HG03575 (cell line): ENCODE data around the gene USP47.

Experiments
- ATAC-seq: cut with Tn5 transposase; IDR thresholded peaks from one replicate; pipeline ENCODE4 v1.9.1; 2021; ENCODE audit not compliant: unreplicated experiment, insufficient number of reproducible peaks, low FRiP score; ENCODE audit errors: extremely low read depth

The USP47 gene

DNA sequence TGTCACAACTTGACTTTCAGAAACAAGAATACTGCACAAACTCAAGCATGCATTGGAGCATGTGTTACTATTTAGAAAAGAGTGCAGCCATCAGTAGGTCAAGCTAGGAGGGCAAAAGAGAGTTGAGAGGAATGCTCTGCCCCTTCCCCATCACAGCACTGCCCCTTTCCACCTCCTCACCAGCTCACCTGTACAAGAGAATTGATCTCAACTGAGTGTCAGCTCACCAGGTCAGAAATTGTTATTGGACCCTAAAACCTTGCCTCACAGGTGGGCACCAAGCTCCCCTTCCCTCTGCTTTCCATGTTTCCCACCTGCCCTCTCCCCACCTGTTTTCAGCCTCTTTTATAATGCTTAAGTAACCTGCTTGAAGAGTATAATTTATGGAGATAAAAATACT is 117.8 kb downstream of the USP47 start:
- ATAC-seq, result no peak

DNA sequence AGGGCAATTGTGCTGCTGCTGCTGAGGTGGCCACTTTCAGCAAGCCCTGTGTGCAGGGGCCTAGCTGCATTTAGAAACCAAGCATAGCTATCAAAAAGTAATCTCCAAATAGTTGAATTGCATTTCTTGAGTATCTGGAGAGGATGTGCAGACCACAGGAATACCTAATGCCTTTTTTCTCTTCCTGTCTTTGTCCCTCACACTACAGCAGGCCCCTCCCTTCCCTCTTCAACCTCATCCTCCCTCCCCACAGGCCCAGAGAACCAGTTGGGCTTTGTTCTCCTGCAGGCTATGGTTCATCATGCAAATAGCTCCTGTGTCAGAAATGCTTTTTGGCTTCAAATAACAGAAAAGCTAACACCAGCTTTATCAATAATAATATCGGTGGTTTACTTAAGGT is 118.9 kb downstream of the USP47 start:
- ATAC-seq, result no peak

DNA sequence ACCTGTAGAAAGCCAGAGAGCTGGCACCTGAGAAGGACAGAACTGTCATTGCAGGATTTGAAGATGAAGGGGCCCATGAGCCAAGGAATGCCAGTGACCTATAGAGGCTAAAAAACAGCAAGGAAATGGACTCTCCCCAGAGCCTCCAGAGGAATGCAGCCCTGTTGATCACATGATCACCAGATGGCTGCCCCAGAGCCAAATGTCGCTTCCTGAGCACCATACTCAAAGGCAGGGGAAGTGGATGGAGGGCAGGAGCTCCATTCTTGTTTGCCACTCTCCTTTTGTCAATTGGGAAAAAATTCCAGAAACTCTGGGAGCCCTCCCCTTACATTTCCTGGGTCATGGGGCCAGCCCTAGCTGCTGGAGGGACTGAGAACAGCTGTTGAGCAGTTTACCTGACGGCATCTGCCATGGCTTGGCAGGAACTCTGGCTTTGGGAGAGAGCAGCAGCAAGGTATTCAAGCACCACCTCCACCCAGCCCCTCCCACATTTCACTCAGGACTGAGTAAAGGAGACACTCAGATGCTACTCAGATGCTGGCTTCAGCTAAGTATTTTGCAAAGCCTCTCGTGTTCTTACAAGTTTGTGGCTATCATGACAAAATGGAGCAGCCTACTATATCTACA is 119.7 kb downstream of the USP47 start:
- ATAC-seq, result no peak

DNA sequence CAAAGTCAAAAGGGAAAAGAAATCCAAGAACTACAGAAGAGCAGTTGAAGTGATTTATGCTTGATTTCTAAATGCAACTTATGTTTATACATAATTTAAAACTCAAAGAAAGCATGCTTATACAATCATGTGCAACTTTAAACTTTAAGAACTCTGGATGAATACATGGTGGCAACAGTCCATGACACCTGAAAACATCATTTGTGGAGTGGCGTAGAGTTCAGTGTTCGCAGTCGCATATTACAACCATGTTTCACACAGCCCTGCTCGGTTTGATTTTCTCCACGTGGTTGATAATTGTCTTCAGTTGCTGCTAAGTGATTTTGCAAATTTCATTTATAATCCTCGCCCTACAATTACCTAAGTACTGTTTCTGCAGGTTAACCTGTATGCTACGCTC is 121.3 kb downstream of the USP47 start:
- no peak for ATAC-seq

GRCh38 chr11:11963842-11964773 is 122.3 kb downstream of the USP47 start:
- ATAC-seq, result no peak

DNA sequence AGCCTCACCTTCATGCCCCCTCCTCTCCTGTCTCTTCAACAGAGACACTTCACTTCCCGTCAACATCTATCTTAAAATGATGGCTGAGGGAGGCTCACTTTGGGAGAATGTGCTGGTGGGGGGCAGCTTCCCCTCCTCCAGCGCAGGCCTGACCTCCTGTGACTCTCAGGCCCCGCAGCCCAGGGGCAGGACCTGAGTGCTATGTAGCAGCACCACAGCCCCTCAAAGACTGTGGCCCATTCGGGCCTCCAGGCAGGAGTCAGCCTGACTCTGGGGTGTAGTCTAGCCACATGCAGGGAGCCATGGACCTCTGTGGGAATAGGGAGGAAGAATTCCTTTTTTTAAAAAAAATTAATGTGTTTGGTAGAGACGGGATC is 123.0 kb downstream of the USP47 start:
- ATAC-seq, result no peak

DNA sequence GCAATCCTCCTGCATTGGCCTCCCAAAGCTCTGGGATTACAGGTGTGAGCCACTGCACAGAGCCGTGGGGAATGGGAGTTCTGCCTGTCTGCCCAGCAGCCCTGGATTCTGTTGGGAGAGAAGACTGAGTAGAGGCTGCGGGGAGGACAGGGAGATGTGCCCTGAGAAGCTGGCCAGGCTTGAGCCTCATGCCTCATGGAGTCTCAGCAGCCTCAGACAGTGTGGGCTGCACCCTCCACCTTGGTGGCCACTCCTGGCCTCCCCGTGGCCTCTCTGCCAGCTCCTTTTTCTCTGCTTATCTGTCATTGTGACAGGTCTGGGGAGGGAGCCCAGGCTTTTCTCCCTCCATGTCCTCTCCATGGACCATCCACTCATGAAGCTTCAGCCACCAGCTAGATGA is 123.4 kb downstream of the USP47 start:
- no peak for ATAC-seq

- no peak for ATAC-seq
These were observed 124.0 kb downstream of the USP47 start for GRCh38 chr11:11965656-11966353.

DNA sequence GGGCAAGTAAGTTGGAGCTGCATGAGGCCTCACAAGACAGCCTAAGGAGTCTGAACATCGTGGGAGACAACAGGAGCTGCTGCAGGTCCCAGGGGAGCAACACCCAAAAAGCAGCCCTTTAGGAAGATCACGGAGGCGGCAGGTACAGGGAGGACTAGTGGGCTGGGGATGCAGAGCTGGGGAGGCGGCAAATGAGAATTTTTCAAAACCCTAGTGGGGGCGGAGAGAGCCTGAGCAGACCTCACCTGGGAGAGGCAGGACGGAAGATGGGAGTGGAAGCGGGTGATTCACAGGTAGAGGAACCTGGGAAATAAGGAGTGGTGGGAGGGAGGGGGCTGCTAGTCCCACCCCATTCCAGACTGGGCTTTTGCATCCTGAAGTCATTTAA is 124.6 kb downstream of the USP47 start:
- no peak for ATAC-seq

DNA sequence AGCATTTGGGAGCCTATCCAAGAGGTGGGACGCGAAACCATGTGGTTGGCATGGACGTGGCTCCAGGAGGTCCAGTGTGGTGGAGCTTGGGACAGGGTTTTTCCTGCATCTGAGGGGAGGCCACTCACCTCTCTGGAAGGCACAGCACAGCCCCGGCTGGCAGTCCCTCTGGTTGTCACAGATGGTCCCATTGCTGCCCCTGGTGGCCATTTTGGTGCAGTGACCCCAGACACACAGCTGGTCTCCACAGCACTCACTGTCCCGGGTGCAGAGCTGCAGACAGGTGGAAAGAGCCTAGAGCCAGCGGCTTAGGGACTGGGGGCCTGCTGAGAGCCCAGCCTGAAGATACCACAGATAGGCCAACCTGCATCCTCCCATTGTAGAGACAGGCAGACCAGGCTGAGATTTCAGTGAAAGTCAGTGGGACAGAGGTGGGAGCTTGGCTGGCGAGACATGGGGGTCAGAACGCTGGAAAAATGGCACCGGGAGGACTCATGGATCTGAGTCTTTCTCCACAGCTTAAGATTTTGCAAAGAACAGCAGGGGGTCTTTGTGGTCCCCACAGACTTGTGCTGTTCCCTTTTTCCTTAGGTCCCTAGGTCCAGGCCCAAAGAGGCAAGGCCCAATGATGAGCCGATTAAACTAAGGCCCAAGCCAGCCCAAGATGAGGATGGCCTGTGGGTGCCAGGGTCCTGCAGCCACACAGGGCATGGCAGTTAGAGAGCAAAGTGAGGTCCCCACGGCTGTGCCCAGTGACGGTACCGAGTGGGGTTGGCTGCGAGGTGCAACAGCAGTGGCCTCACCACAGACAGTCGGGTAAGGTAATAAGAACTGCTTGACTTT is 125.3 kb downstream of the USP47 start:
- ATAC-seq, result no peak

DNA sequence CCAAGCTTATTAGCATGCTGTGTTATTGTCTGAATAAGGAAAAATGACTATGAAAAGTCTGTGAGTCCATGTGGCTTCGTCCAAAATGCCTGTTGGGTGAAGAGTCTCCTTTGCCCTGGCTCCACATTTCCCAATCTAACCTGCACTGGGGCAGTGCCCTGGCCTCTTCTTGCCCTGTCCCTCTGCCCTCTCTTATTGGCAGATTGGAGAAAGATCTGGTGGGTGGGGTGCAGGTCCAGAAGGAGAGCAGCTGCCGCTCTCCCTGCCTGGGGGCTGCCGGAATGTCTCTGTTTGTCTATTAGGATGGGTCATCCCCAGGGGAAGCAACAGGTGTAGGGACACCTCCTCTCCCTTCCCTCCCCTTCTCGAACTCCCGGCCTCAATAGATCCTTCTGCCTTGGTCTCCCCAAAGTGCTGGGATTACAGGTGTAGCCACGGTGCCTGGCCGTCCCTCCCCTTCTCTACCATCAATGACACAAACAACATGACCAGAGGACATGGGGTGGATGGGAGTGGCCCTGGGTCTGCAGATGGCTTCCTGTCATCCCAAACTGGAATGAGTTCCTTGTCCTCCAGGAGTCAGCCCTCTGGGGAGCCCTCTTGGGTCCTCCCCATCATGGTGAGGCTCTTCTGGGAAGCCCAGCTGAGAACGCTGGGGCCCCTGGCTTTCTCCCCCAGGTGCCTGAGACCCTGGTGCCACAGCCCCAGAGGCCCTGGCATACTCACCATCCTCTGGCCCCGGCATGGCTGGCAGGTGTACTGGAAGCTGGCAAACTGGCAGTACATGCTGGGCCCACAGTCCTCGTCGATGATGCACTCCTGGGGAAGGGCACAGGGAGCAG is 126.1 kb downstream of the USP47 start:
- no peak for ATAC-seq

GRCh38 chr11:11968511-11969280 is 126.9 kb downstream of the USP47 start:
- ATAC-seq, result no peak

GRCh38 chr11:11969380-11970215 is 127.8 kb downstream of the USP47 start:
- ATAC-seq, result no peak

DNA sequence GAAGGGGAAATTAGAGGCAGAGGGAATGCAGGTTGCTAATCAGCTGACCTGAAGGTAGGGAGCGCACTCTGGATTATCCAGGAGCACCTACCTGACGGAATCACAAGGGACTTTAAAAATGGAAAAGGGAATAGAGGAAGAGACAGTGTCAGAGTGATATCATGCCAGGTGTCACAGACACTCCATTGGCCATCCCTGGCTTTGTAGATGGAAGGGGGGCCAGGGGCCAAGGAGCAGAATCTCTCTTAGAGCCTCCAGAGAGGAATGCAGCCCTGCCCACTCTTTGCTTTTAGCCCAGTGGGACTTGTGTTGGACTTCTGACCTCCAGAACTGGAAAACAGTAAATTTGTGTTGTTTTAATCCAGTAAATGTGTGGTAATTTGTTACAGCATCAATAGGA is 128.8 kb downstream of the USP47 start:
- ATAC-seq, result no peak

GRCh38 chr11:11971906-11972547 is 130.3 kb downstream of the USP47 start:
- ATAC-seq, result no peak

- ATAC-seq, result no peak
These were observed 131.1 kb downstream of the USP47 start for GRCh38 chr11:11972730-11973341.
